HG02973 (cell line): Measurements from ENCODE around the gene ULK1.

ENCODE experiments used
- ATAC-seq: cut with Tn5 transposase; IDR thresholded peaks from one replicate; pipeline ENCODE4 v1.9.1; 2021; ENCODE audit warnings: moderate library complexity; ENCODE audit not compliant: unreplicated experiment

The ULK1 gene

GRCh38 chr12:131907379-131908091 lies 13.1 kb downstream of the ULK1 start:
- ATAC-seq = no peak

- no peak for ATAC-seq
These were observed 14.0 kb downstream of the ULK1 start for GRCh38 chr12:131908092-131909080.

GRCh38 chr12:131909081-131909751 lies 14.8 kb downstream of the ULK1 start:
- ATAC-seq = no peak

- no peak for ATAC-seq
These were observed 15.4 kb downstream of the ULK1 start for GRCh38 chr12:131909752-131910219.

- no peak for ATAC-seq
These were observed 16.0 kb downstream of the ULK1 start for GRCh38 chr12:131910302-131911027.

GRCh38 chr12:131911028-131911650 lies 16.7 kb downstream of the ULK1 start:
- no peak for ATAC-seq

- ATAC-seq = no peak
These were observed 17.5 kb downstream of the ULK1 start for GRCh38 chr12:131911851-131912477.

GRCh38 chr12:131912518-131913274 lies 18.3 kb downstream of the ULK1 start:
- ATAC-seq = no peak

GRCh38 chr12:131913666-131914065 lies 19.2 kb downstream of the ULK1 start:
- ATAC-seq = no peak

- no peak for ATAC-seq
These were observed 19.8 kb downstream of the ULK1 start for GRCh38 chr12:131914179-131914702.

GRCh38 chr12:131915000-131915689 lies 20.7 kb downstream of the ULK1 start:
- no peak for ATAC-seq

- no peak for ATAC-seq
These were observed 21.4 kb downstream of the ULK1 start for GRCh38 chr12:131915823-131916222.

GRCh38 chr12:131916306-131917138 lies 22.1 kb downstream of the ULK1 start:
- ATAC-seq = no peak

GRCh38 chr12:131917139-131917710 lies 22.8 kb downstream of the ULK1 start:
- no peak for ATAC-seq

GRCh38 chr12:131917711-131918306 lies 23.4 kb downstream of the ULK1 start:
- no peak for ATAC-seq

- ATAC-seq = no peak
These were observed 24.1 kb downstream of the ULK1 start for GRCh38 chr12:131918311-131919050.
